ENCODE results near the gene TTC28.

DNA sequence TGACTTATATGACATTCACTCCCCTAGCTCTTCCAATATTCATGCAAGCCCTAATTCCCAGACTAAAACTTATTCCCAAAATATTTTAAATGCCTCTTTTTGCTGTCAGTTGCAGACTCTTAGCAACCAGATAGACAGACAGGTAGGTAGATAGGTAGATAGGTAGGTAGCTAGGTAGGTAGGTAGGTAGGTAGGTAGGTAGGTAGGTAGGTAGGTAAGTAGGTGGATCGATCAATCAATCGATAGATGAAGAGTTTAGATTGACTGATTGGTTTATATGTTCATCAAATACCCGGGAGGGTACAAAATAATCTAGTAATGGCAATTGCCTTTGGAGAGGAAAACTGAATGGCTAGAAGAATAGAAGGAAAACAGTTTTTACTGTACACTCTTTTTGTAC lies 86.3 kb downstream of the TTC28 start:
- TF ChIP-seq, protein P1, sequence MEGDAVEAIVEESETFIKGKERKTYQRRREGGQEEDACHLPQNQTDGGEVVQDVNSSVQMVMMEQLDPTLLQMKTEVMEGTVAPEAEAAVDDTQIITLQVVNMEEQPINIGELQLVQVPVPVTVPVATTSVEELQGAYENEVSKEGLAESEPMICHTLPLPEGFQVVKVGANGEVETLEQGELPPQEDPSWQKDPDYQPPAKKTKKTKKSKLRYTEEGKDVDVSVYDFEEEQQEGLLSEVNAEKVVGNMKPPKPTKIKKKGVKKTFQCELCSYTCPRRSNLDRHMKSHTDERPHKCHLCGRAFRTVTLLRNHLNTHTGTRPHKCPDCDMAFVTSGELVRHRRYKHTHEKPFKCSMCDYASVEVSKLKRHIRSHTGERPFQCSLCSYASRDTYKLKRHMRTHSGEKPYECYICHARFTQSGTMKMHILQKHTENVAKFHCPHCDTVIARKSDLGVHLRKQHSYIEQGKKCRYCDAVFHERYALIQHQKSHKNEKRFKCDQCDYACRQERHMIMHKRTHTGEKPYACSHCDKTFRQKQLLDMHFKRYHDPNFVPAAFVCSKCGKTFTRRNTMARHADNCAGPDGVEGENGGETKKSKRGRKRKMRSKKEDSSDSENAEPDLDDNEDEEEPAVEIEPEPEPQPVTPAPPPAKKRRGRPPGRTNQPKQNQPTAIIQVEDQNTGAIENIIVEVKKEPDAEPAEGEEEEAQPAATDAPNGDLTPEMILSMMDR (tag by site-specific recombination; IDR thresholded peaks at IDR 0.05), result no peak
- TF ChIP-seq ZNF843 (tag by site-specific recombination; IDR thresholded peaks at IDR 0.05) (no peak), ZNF707 (tag by site-specific recombination; IDR thresholded peaks at IDR 0.05) (no peak), ZNF274 (IDR thresholded peaks at IDR 0.05; ENCODE audit: low read length) (no peak), ZNF274 (tag by site-specific recombination; IDR thresholded peaks at IDR 0.05; ENCODE audit: borderline replicate concordance) (no peak), ZNF175 (tag by site-specific recombination; IDR thresholded peaks at IDR 0.05) (no peak), ZNF350 (tag by site-specific recombination; IDR thresholded peaks at IDR 0.05) (no peak)

All from HEK293 (cell line).